Left ventricle myocardium inferior (tissue), 1 donor: ENCODE measurements around the gene MID1IP1. TPM values are rescaled to one million over a fixed set of nuclear protein-coding genes. Genes with fewer than 3 reads are reported as not detected.
A peak's percentile ranks its signal among the peaks of the same experiment; 100 is the strongest.

Experiments
- DNase-seq: peaks from one replicate; pipeline ENCODE4 v3.0.0-alpha.2; 2020
- H3K27ac ChIP-seq: fragments of 200-600 bp; replicated peaks from 2 replicates; pipeline ENCODE4 v1.8.0; 2021
- H3K27me3 ChIP-seq: fragments of 200-600 bp; 2 replicates; pipeline ENCODE4 v1.8.0; 2021; ENCODE audit warnings: low read depth
- H3K36me3 ChIP-seq: fragments of 200-600 bp; 2 replicates; pipeline ENCODE4 v1.8.0; 2021
- H3K4me1 ChIP-seq: fragments of 200-600 bp; 2 replicates; pipeline ENCODE4 v1.8.0; 2021
- H3K4me3 ChIP-seq: fragments of 200-600 bp; 2 replicates; pipeline ENCODE4 v1.8.0; 2021; ENCODE audit warnings: mild to moderate bottlenecking, moderate library complexity
- H3K9me3 ChIP-seq: fragments of 200-600 bp; replicated peaks from 2 replicates; pipeline ENCODE4 v1.8.0; 2021
- CTCF ChIP-seq: fragments of 200-600 bp; IDR thresholded peaks from 2 replicates; pipeline ENCODE4 v1.8.0; 2021; ENCODE audit warnings: antibody characterized with exemption, mild to moderate bottlenecking, borderline replicate concordance
- intact Hi-C: fragments of 100-400 bp; cut with micrococcal nuclease; formaldehyde crosslinking; loops from one replicate; pipeline ENCODE4 v1.11.0; 2022
- total RNA-seq: library from RNA; stranded (reverse); fragmentation: NEBNext Ultra II Directional; extraction: Animal tissue kit (Norgen Biotek cat#: 25700); gene quantifications from one replicate; pipeline ENCODE4 v1.2.1, GENCODE V29; 2021
- donor health status: DM: no; HTN: yes; CAD: no; lungs with severe emphysema.

Gene MID1IP1
- total RNA-seq, 1 donor from 2014 or later: 30.9 TPM

- Histone ChIP-seq H3K4me1 (no peaks in the 10 kb centered on the region), H3K36me3 (no peaks in the 10 kb centered on the region), H3K4me3 (no peak overlapping the region), H3K27me3 (no peaks in the 10 kb centered on the region), H3K27ac (no peak overlapping the region), H3K9me3 (no peaks in the 10 kb centered on the region)
- no peak for TF ChIP-seq CTCF
- DNase-seq: no peak
- intact Hi-C loops: no loop called here
These were observed 30.7 kb downstream of the MID1IP1 start for GRCh38 chrX:38831949-38832348.

- H3K27ac ChIP-seq: no peak overlapping the region
- no peak for TF ChIP-seq CTCF
These were observed 36.1 kb downstream of the MID1IP1 start for GRCh38 chrX:38837389-38837788.

GRCh38 chrX:38839277-38839676 lies 38.0 kb downstream of the MID1IP1 start:
- Histone ChIP-seq H3K27me3 (no peaks in the 10 kb centered on the region), H3K27ac (no peak overlapping the region), H3K9me3 (no peaks in the 10 kb centered on the region), H3K4me1 (no peaks in the 10 kb centered on the region), H3K4me3 (no peak overlapping the region), H3K36me3 (no peaks in the 10 kb centered on the region)
- intact Hi-C loops: no loop called here
- no peak for DNase-seq
- no peak for TF ChIP-seq CTCF

More at GRCh38 chrX:38837389-38837788, 36.1 kb downstream of the MID1IP1 start:
- Histone ChIP-seq H3K36me3 (no peaks in the 10 kb centered on the region), H3K4me3 (no peak overlapping the region), H3K9me3 (no peaks in the 10 kb centered on the region), H3K4me1 (no peaks in the 10 kb centered on the region), H3K27me3 (no peaks in the 10 kb centered on the region)
- intact Hi-C loops: no loop called here
- no peak for DNase-seq

- TF ChIP-seq CTCF: no peak
- Histone ChIP-seq H3K36me3 (no peaks in the 10 kb centered on the region), H3K27me3 (no peaks in the 10 kb centered on the region), H3K9me3 (no peaks in the 10 kb centered on the region), H3K4me1 (no peaks in the 10 kb centered on the region), H3K27ac (no peak overlapping the region), H3K4me3 (no peak overlapping the region)
- no peak for DNase-seq
- intact Hi-C loops: no loop called here
These were observed 38.7 kb downstream of the MID1IP1 start for GRCh38 chrX:38839944-38840343.

GRCh38 chrX:38841750-38842149 lies 40.5 kb downstream of the MID1IP1 start:
- H3K4me3 ChIP-seq: no peak overlapping the region
- H3K9me3 ChIP-seq: no peaks in the 10 kb centered on the region
- H3K27me3 ChIP-seq: no peaks in the 10 kb centered on the region
- intact Hi-C loops: no loop called here
- peak overlapping the region; percentile 3 for H3K27ac ChIP-seq
- no peaks in the 10 kb centered on the region for H3K36me3 ChIP-seq
- TF ChIP-seq CTCF: no peak
- H3K4me1 ChIP-seq: no peaks in the 10 kb centered on the region
- no peak for DNase-seq

GRCh38 chrX:38845426-38845825 lies 44.2 kb downstream of the MID1IP1 start:
- no peak overlapping the region for H3K4me3 ChIP-seq
- no peaks in the 10 kb centered on the region for H3K27me3 ChIP-seq
- H3K4me1 ChIP-seq: no peaks in the 10 kb centered on the region
- no peak overlapping the region for H3K27ac ChIP-seq
- DNase-seq: no peak
- TF ChIP-seq CTCF: no peak
- no peaks in the 10 kb centered on the region for H3K9me3 ChIP-seq
- intact Hi-C loops: no loop called here
- no peaks in the 10 kb centered on the region for H3K36me3 ChIP-seq
